Spleen (tissue), 11 donors: ENCODE results near the gene WWC1. TPM values are rescaled to one million over a fixed set of nuclear protein-coding genes. Genes with fewer than 3 reads are reported as not detected.

Source experiments
- DNase-seq: peaks from one replicate; pipeline ENCODE4 v3.0.0-alpha.2; 2020
- H3K27ac ChIP-seq, 8 donors: fragments of 200-600 bp; sonication (generic) in 7 of 8; 1 replicate in 4 of 8; 2 replicates in 4 of 8; pipeline versions ENCODE4 v1.5.0 to v1.8.0; 2016 to 2021; ENCODE audit warnings: inconsistent platforms in 4 of 8, mild to moderate bottlenecking in 4 of 8, moderate library complexity in 1 of 8
- H3K27me3 ChIP-seq, 7 donors: fragments of 200-600 bp; sonication (generic) in 6 of 7; replicated peaks in 1 of 7; 1 replicate in 4 of 7; 2 replicates in 3 of 7; pipeline versions ENCODE4 v1.5.0 to v1.8.0; 2016 to 2021; ENCODE audit warnings: inconsistent platforms in 3 of 7, mild to moderate bottlenecking in 1 of 7
- H3K36me3 ChIP-seq, 6 donors: fragments of 200-600 bp; sonication (generic) in 5 of 6; 1 replicate in 4 of 6; 2 replicates in 2 of 6; pipeline versions ENCODE4 v1.5.0 to v1.8.0; 2016 to 2021; ENCODE audit warnings: inconsistent platforms in 2 of 6
- H3K4me1 ChIP-seq, 6 donors: fragments of 200-600 bp; sonication (generic) in 5 of 6; 1 replicate in 3 of 6; 2 replicates in 3 of 6; pipeline versions ENCODE4 v1.5.0 to v1.8.0; 2016 to 2021; ENCODE audit warnings: inconsistent platforms in 3 of 6
- H3K4me3 ChIP-seq, 8 donors: fragments of 200-600 bp; sonication (generic) in 7 of 8; 1 replicate in 4 of 8; 2 replicates in 4 of 8; pipeline versions ENCODE4 v1.5.0 to v1.8.0; 2016 to 2021; ENCODE audit warnings: inconsistent platforms in 4 of 8, mild to moderate bottlenecking in 4 of 8, moderate library complexity in 2 of 8
- H3K9me3 ChIP-seq, 8 donors: fragments of 200-600 bp; sonication (generic) in 7 of 8; 1 replicate in 4 of 8; 2 replicates in 4 of 8; pipeline versions ENCODE4 v1.5.0 to v1.8.0; 2016 to 2021; ENCODE audit warnings: inconsistent platforms in 4 of 8
- CTCF ChIP-seq, 11 experiments: fragments of 200-600 bp in 7 of 11; fragments of 450-650 bp in 4 of 11; sonication (generic) in 4 of 11; IDR thresholded peaks in 8 of 11; conservative IDR thresholded peaks in 3 of 11; 1 replicate in 7 of 11; 2 replicates in 4 of 11; pipeline versions ENCODE4 v1.4.0 to v1.8.0; 2016 to 2021; ENCODE audit warnings: antibody characterized with exemption in 11 of 11, inconsistent platforms in 4 of 11, mild to moderate bottlenecking in 1 of 11
- POLR2A ChIP-seq, 3 donors: fragments of 450-650 bp; IDR thresholded peaks; one replicate each; pipeline ENCODE4 v1.5.1; 2017; ENCODE audit warnings: antibody characterized with exemption in 3 of 3, mild to moderate bottlenecking in 1 of 3
- POLR2AphosphoS5 ChIP-seq, 3 donors: sonication (generic); formaldehyde crosslinking; IDR thresholded peaks; one replicate each; pipeline ENCODE4 v1.5.1; 2017; ENCODE audit warnings: antibody characterized with exemption in 3 of 3
- WGBS, 5 donors: extraction: QIAGEN DNeasy Blood & Tissue Kit in 3 of 5; methylation state at CpG; one replicate each; pipeline versions ENCODE4 v1.1.5 to v1.1.7; 2013 to 2018; 5-methylcytosine and 5-hydroxymethylcytosine counted together
- intact Hi-C: fragments of 100-400 bp; cut with DNase I; formaldehyde crosslinking; loops from one replicate; pipeline ENCODE4 v1.15.0; 2023; ENCODE audit warnings: low total_unique reads
- polyA plus RNA-seq, 3 donors: library from polyadenylated mRNA; stranded (reverse); fragments of 200-250 nt; gene quantifications; one replicate each; pipeline ENCODE4 v1.2.1, GENCODE V29; 2013
- total RNA-seq, 7 donors: library from RNA; depleted of rRNA in 3 of 7; stranded (reverse); fragments of >200 nt in 3 of 7; fragmentation: NEBNext Ultra II Directional in 4 of 7; extraction: Animal tissue kit (Norgen Biotek cat#: 25700) in 4 of 7; gene quantifications; one replicate each; pipeline versions ENCODE4 v1.1.0 to v1.2.1, GENCODE V29; 2016 to 2021
- donor health status: healthy with polysubstance abuse.
- donor health status: DM: no; HTN: no; CAD: no; lungs with moderate emphysema.
- donor health status: DM: no; HTN: no; CAD: no.
- donor health status: Bipolar disorder and iron deficiency.
- donor health status: healthy.
- donor health status: DM: no; HTN: no; CAD: no.
- donor health status: DM: yes; HTN: yes; CAD: no.

WWC1 gene
- total and polyA plus RNA-seq, 10 donors, result 0.60 to 5.4 (median 1.3) TPM

- TF ChIP-seq POLR2A (IDR thresholded peaks at IDR 0.05) (no peak), CTCF (IDR thresholded peaks at IDR 0.05 in 8 of 11, conservative IDR thresholded peaks at IDR 0.05 in 3 of 11) (no peak), POLR2AphosphoS5 (IDR thresholded peaks at IDR 0.05) (no peak)
- H3K36me3 ChIP-seq, result no peaks in the 10 kb centered on the region
- intact Hi-C loops, result no loop called here
- 89 to 96% (median 90%) methylated on average over 3 of the region's 3 CpGs for WGBS, 5 donors
- H3K27me3 ChIP-seq, result no peaks in the 10 kb centered on the region
- no peak overlapping the region for H3K27ac ChIP-seq
- H3K4me1 ChIP-seq, result no peaks in the 10 kb centered on the region
- no peaks in the 10 kb centered on the region for H3K9me3 ChIP-seq
- no peak for DNase-seq
- H3K4me3 ChIP-seq, result no peak overlapping the region
Measured at GRCh38 chr5:168451565-168451964, 160.1 kb downstream of the WWC1 start.

GRCh38 chr5:168455201-168455600 is 163.8 kb downstream of the WWC1 start:
- no peaks in the 10 kb centered on the region for H3K4me1 ChIP-seq
- 90 to 95% (median 91%) methylated on average over 12 of the region's 12 CpGs for WGBS, 5 donors
- DNase-seq, result peak; percentile 55
- intact Hi-C loops, result no loop called here
- no peaks in the 10 kb centered on the region for H3K36me3 ChIP-seq
- H3K9me3 ChIP-seq, result peaks cover 0 to 10% (median 0%) of the 10 kb centered on the region in 8 donors
- TF ChIP-seq CTCF (IDR thresholded peaks at IDR 0.05 in 8 of 11, conservative IDR thresholded peaks at IDR 0.05 in 3 of 11) (no peak), POLR2AphosphoS5 (IDR thresholded peaks at IDR 0.05) (no peak), POLR2A (IDR thresholded peaks at IDR 0.05) (no peak)
- H3K27me3 ChIP-seq, result no peaks in the 10 kb centered on the region
- no peak overlapping the region for H3K4me3 ChIP-seq
- H3K27ac ChIP-seq, result no peak overlapping the region

- DNase-seq, result peak; percentile 56
- Histone ChIP-seq H3K27me3 (no peaks in the 10 kb centered on the region), H3K9me3 (peaks cover 0 to 10% (median 0%) of the 10 kb centered on the region in 8 donors), H3K4me1 (no peaks in the 10 kb centered on the region), H3K27ac (no peak overlapping the region), H3K4me3 (no peak overlapping the region), H3K36me3 (no peaks in the 10 kb centered on the region)
- no peak for TF ChIP-seq POLR2A (IDR thresholded peaks at IDR 0.05)
- no peak for TF ChIP-seq CTCF (IDR thresholded peaks at IDR 0.05 in 8 of 11, conservative IDR thresholded peaks at IDR 0.05 in 3 of 11)
- TF ChIP-seq POLR2AphosphoS5 (IDR thresholded peaks at IDR 0.05), result no peak
- WGBS, 5 donors, result 86 to 95% (median 90%) methylated on average over 3 of the region's 3 CpGs
- intact Hi-C loops, result no loop called here
Measured at GRCh38 chr5:168457542-168457941, 166.1 kb downstream of the WWC1 start.

GRCh38 chr5:168460606-168461005 is 169.2 kb downstream of the WWC1 start:
- Histone ChIP-seq H3K4me1 (no peaks in the 10 kb centered on the region), H3K9me3 (peaks cover 0 to 10% (median 0%) of the 10 kb centered on the region in 8 donors), H3K36me3 (no peaks in the 10 kb centered on the region), H3K27me3 (no peaks in the 10 kb centered on the region), H3K27ac (no peak overlapping the region), H3K4me3 (no peak overlapping the region)
- DNase-seq, result peak; percentile 32
- 86 to 95% (median 93%) methylated on average over 9 of the region's 9 CpGs for WGBS, 5 donors
- TF ChIP-seq CTCF (IDR thresholded peaks at IDR 0.05 in 8 of 11, conservative IDR thresholded peaks at IDR 0.05 in 3 of 11) (no peak), POLR2A (IDR thresholded peaks at IDR 0.05) (no peak), POLR2AphosphoS5 (IDR thresholded peaks at IDR 0.05) (no peak)
- intact Hi-C loops, result no loop called here
